Astrocyte (in vitro differentiated cells and primary cell): ENCODE measurements around the gene GMDS. TPM values are rescaled to one million over a fixed set of nuclear protein-coding genes. Genes with fewer than 3 reads are reported as not detected.

Experiments used
- DNase-seq: peaks from one replicate; pipeline ENCODE4 v3.0.0-alpha.2; 2010; ENCODE audit warnings: low read depth
- FAIRE-seq: peaks from 2 replicates; lab custom pipeline; 2011; peaks lifted over from hg19 to GRCh38; lab: Jason Lieb, UNC
- H2AFZ ChIP-seq: 2 replicates; pipeline ENCODE4 v1.6.0; 2012; ENCODE audit warnings: low read depth, low read length, inconsistent platforms
- H3K27ac ChIP-seq: 2 replicates; pipeline ENCODE4 v1.5.1; 2011; ENCODE audit warnings: low read depth, low read length, inconsistent platforms
- H3K27me3 ChIP-seq: 2 replicates; pipeline ENCODE4 v1.6.0; 2011; ENCODE audit warnings: low read length, inconsistent platforms; ENCODE audit not compliant: insufficient read depth
- H3K36me3 ChIP-seq: 2 replicates; pipeline ENCODE4 v1.5.1; 2011; ENCODE audit warnings: low read length, inconsistent platforms; ENCODE audit not compliant: insufficient read depth
- H3K4me1 ChIP-seq: 2 replicates; pipeline ENCODE4 v1.5.1; 2011; ENCODE audit warnings: low read length, inconsistent platforms; ENCODE audit not compliant: insufficient read depth
- H3K4me2 ChIP-seq: 2 replicates; pipeline ENCODE4 v1.6.0; 2012; ENCODE audit warnings: low read length, inconsistent platforms
- H3K4me3 ChIP-seq: 2 replicates; pipeline ENCODE4 v1.5.1; 2011; ENCODE audit warnings: low read depth, mild to moderate bottlenecking, low read length, inconsistent platforms; ENCODE audit not compliant: insufficient read depth
- H3K79me2 ChIP-seq: 2 replicates; pipeline ENCODE4 v1.6.0; 2012; ENCODE audit warnings: mild to moderate bottlenecking, low read length, inconsistent platforms; ENCODE audit not compliant: insufficient read depth
- H3K9ac ChIP-seq: 2 replicates; pipeline ENCODE4 v1.6.0; 2012; ENCODE audit warnings: mild to moderate bottlenecking, low read length, inconsistent platforms
- H3K9me3 ChIP-seq: 2 replicates; pipeline ENCODE4 v1.5.1; 2012; ENCODE audit warnings: low read depth, mild to moderate bottlenecking, low read length, inconsistent platforms; ENCODE audit not compliant: insufficient read depth
- H4K20me1 ChIP-seq: 2 replicates; pipeline ENCODE4 v1.6.0; 2012; ENCODE audit warnings: low read length, inconsistent platforms; ENCODE audit not compliant: insufficient read depth
- H3K27ac Mint-ChIP-seq: one replicate; pipeline ENCODE4 v1.8.0; 2021; ENCODE audit warnings: mild to moderate bottlenecking, mixed read lengths; ENCODE audit not compliant: unreplicated experiment
- H3K27me3 Mint-ChIP-seq: one replicate; pipeline ENCODE4 v1.8.0; 2021; ENCODE audit warnings: low read depth, mixed read lengths; ENCODE audit not compliant: unreplicated experiment
- H3K36me3 Mint-ChIP-seq: one replicate; pipeline ENCODE4 v1.8.0; 2021; ENCODE audit warnings: low read depth, mixed read lengths; ENCODE audit not compliant: unreplicated experiment
- H3K4me1 Mint-ChIP-seq: one replicate; pipeline ENCODE4 v1.8.0; 2021; ENCODE audit warnings: low read depth, mixed read lengths; ENCODE audit not compliant: unreplicated experiment
- H3K4me3 Mint-ChIP-seq: one replicate; pipeline ENCODE4 v1.8.0; 2021; ENCODE audit warnings: mild to moderate bottlenecking, moderate library complexity, mixed read lengths; ENCODE audit not compliant: unreplicated experiment
- H3K9me3 Mint-ChIP-seq: one replicate; pipeline ENCODE4 v1.8.0; 2021; ENCODE audit warnings: mild to moderate bottlenecking, mixed read lengths; ENCODE audit not compliant: unreplicated experiment
- CTCF ChIP-seq: IDR thresholded peaks from 2 replicates; pipeline ENCODE4 v1.5.1; 2011; ENCODE audit warnings: low read depth, mild to moderate bottlenecking, inconsistent platforms, low read length, moderate library complexity; ENCODE audit not compliant: insufficient read depth
- EZH2 ChIP-seq: IDR thresholded peaks from 2 replicates; pipeline ENCODE4 v1.6.1; 2012; ENCODE audit warnings: mild to moderate bottlenecking, low read length, inconsistent platforms; ENCODE audit not compliant: insufficient read depth
- total RNA-seq: library from RNA; stranded (reverse); gene quantifications from 2 replicates; pipeline ENCODE4 v1.2.1, GENCODE V29; 2021

GMDS gene
- total RNA-seq, 1 donor from 2014 or later, result 9.4 TPM

- Mint-ChIP-seq H3K4me3 (no peak overlapping the region), H3K36me3 (peaks cover 2% of the 10 kb centered on the region), H3K27ac (no peak overlapping the region), H3K4me1 (peaks cover 10% of the 10 kb centered on the region), H3K27me3 (no peaks in the 10 kb centered on the region), H3K9me3 (no peaks in the 10 kb centered on the region)
- TF ChIP-seq CTCF (no peak), EZH2 (no peak)
- Histone ChIP-seq H3K4me3 (no peak overlapping the region), H3K27me3 (no peaks in the 10 kb centered on the region), H3K79me2 (no peaks in the 10 kb centered on the region), H3K4me1 (no peaks in the 10 kb centered on the region), H3K36me3 (no peaks in the 10 kb centered on the region), H3K4me2 (no peak overlapping the region), H3K27ac (no peak overlapping the region), H3K9ac (no peak overlapping the region), H3K9me3 (no peaks in the 10 kb centered on the region), H4K20me1 (no peaks in the 10 kb centered on the region), H2AFZ (no peak overlapping the region)
- FAIRE-seq (no peak), DNase-seq (no peak)
These were observed 126.1 kb downstream of the GMDS start for GRCh38 chr6:2119275-2119674.

DNA sequence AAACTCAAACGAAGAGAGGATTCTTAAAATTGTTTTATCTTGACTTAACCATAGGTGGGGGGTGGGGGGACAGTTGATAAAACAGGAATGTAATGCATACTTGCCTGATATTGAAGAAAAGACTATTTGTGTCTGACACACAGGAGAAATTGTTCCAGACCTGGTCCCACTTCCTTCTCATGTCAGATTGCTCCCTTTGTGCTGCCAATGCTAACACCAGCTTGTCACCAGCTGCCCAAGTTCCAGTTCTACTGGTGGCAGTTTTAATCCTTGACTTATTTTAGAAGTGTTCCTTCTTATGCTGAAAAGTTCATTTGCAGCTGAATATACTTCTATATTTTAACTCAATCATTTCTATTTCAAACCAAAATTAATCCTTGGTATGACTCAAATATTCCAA is 127.3 kb downstream of the GMDS start:
- no peak for FAIRE-seq
- no peak overlapping the region for H3K4me2 ChIP-seq

More for the DNA sequence above, 127.3 kb downstream of the GMDS start:
- Histone ChIP-seq H3K79me2 (no peaks in the 10 kb centered on the region), H3K9me3 (no peaks in the 10 kb centered on the region), H2AFZ (no peak overlapping the region), H3K27me3 (no peaks in the 10 kb centered on the region), H4K20me1 (no peaks in the 10 kb centered on the region), H3K36me3 (no peaks in the 10 kb centered on the region), H3K27ac (no peak overlapping the region), H3K4me1 (no peaks in the 10 kb centered on the region), H3K4me3 (no peak overlapping the region), H3K9ac (no peak overlapping the region)
- Mint-ChIP-seq H3K27ac (no peak overlapping the region), H3K9me3 (no peaks in the 10 kb centered on the region), H3K36me3 (peaks cover under 1% of the 10 kb centered on the region), H3K27me3 (no peaks in the 10 kb centered on the region), H3K4me3 (no peak overlapping the region), H3K4me1 (peaks cover 10% of the 10 kb centered on the region)
- no peak for TF ChIP-seq CTCF
- no peak for TF ChIP-seq EZH2
- no peak for DNase-seq
